ENCODE results near the gene AKT1S1. TPM values are rescaled to one million over a fixed set of nuclear protein-coding genes. Genes with fewer than 3 reads are reported as not detected.

AKT1S1 gene
- total and polyA plus RNA-seq, 2 donors (not counting 3 experiments of a cell fraction or from before 2014, with no cell fraction given), result 64.2 to 68.3 TPM

DNA sequence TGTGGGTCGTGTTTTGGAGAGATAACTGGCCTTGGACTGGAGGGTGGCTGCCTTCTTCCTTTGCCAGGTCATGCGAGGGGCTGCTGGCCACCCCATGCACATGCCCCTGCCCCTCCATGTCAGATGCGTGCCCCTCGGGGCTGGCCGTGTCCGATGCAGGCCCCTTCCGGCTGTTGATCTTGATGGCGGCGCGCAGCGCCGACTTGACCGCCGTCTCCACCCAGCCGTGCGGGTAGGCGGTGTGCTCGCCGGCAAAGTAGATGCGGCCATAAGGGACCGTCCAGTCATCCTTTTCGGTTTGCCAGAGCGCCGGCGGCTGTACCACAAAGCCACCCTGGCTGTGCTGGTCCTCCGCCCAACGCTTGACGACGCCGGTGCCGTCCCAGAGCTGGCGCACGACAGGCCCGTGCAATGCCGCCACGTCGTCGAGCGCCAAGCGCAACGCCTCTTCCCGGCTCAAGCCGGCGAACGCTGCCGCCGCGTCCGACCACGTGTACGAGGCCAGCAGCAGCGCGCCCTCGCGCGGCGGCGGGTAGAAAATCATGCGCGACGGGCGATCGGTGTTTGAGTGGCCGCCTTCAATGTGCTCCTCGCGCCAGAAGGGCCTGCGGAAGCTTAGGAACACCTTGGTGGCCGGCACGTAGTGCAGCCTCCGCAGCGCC, 12.7 kb upstream of the AKT1S1 start:
- H2AFZ ChIP-seq (ENCODE audit: low read depth, low read length), result peak overlapping the region; percentile 77
- H4K20me1 ChIP-seq (replicated peaks; ENCODE audit: control insufficient read depth, extremely low read depth, insufficient read depth, low read length), result no peaks in the 10 kb centered on the region
- dilution Hi-C loops (cut with MboI; ENCODE audit: extremely low pct_ligation_motif_present, low sequenced_read_pairs), result no loop called here
- peaks cover 2% of the 10 kb centered on the region in 2 experiments for H3K36me3 ChIP-seq (ENCODE audit: control insufficient read depth in 2 of 2, extremely low read depth in 1 of 2, insufficient read depth in 2 of 2, low read length in 2 of 2)
- H3K9me1 ChIP-seq (replicated peaks; ENCODE audit: control insufficient read depth, extremely low read depth, insufficient read depth, low read length), result no peaks in the 10 kb centered on the region
- H3K27ac ChIP-seq (ENCODE audit: insufficient read depth, low read depth, low read length), result no peak overlapping the region
- H3K4me3 ChIP-seq (replicated peaks in 1 of 3; ENCODE audit: insufficient read depth in 1 of 3, low read depth in 1 of 3, low read length in 3 of 3), result no peak overlapping the region
- DNase-seq (ENCODE audit: low read depth, low spot score) (peak; percentile 79), FAIRE-seq (peak; percentile 59)
- TF ChIP-seq, protein P1, sequence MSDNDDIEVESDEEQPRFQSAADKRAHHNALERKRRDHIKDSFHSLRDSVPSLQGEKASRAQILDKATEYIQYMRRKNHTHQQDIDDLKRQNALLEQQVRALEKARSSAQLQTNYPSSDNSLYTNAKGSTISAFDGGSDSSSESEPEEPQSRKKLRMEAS (IDR thresholded peaks at IDR 0.05; ENCODE audit: insufficient read depth, insufficient read length), result peak; percentile 99
- TF ChIP-seq EZH2 (IDR thresholded peaks at IDR 0.05; ENCODE audit: borderline replicate concordance, low read depth, low read length, severe bottlenecking) (no peak), MYC (IDR thresholded peaks at IDR 0.05; ENCODE audit: low read depth, low read length) (peak; percentile 99), POLR2AphosphoS5 (IDR thresholded peaks at IDR 0.05; ENCODE audit: insufficient read depth, low read depth, low read length) (peak; percentile 67), FOS (IDR thresholded peaks at IDR 0.05; ENCODE audit: borderline replicate concordance, insufficient read depth, low read length) (no peak), POLR2A (IDR thresholded peaks at IDR 0.05; ENCODE audit: low read depth, low read length) (no peak), GATA2 (IDR thresholded peaks at IDR 0.05; ENCODE audit: insufficient read depth, insufficient read length, low read depth, low read length) (no peak), JUN (IDR thresholded peaks at IDR 0.05; ENCODE audit: borderline replicate concordance, insufficient read depth, insufficient read length, low read depth) (no peak)
- TF ChIP-seq, protein P2, sequence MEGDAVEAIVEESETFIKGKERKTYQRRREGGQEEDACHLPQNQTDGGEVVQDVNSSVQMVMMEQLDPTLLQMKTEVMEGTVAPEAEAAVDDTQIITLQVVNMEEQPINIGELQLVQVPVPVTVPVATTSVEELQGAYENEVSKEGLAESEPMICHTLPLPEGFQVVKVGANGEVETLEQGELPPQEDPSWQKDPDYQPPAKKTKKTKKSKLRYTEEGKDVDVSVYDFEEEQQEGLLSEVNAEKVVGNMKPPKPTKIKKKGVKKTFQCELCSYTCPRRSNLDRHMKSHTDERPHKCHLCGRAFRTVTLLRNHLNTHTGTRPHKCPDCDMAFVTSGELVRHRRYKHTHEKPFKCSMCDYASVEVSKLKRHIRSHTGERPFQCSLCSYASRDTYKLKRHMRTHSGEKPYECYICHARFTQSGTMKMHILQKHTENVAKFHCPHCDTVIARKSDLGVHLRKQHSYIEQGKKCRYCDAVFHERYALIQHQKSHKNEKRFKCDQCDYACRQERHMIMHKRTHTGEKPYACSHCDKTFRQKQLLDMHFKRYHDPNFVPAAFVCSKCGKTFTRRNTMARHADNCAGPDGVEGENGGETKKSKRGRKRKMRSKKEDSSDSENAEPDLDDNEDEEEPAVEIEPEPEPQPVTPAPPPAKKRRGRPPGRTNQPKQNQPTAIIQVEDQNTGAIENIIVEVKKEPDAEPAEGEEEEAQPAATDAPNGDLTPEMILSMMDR (IDR thresholded peaks at IDR 0.05; ENCODE audit: extremely low read depth in 1 of 2, insufficient read depth in 1 of 2, low read depth in 1 of 2, low read length in 2 of 2), result peak; percentile 92 to 93
- H3K27me3 ChIP-seq (ENCODE audit: control insufficient read depth in 2 of 2, insufficient read depth in 2 of 2, low read length in 2 of 2), result no peaks in the 10 kb centered on the region
- no peak overlapping the region for H3K9ac ChIP-seq (replicated peaks; ENCODE audit: extremely low read depth, insufficient read depth, low read length)
- no peaks in the 10 kb centered on the region for H3K79me2 ChIP-seq (ENCODE audit: control insufficient read depth, insufficient read depth, low read length)
- BruUV-seq (replicated peaks), result no TSS peak
- no peak overlapping the region for H3K4me2 ChIP-seq (ENCODE audit: insufficient read depth, low read length)
- ChIA-PET POLR2A (no interaction called here), CTCF (interaction anchor here (0.5 to 1.0 kb wide), 2 partner anchors 39 to 139 kb away, joined by 3 read pairs; partner anchors contain the start of gene ATF5)
- peaks cover 3% of the 10 kb centered on the region for H3K4me1 ChIP-seq (ENCODE audit: control insufficient read depth, extremely low read depth, insufficient read depth, low read length)
- intact Hi-C loops (cut with micrococcal nuclease), result loop anchor here (1.0 kb wide), 2 partner anchors 12 to 40 kb away; no protein-coding TSS in a partner anchor
- no peaks in the 10 kb centered on the region for H3K9me3 ChIP-seq (replicated peaks; ENCODE audit: control insufficient read depth, insufficient read depth, low read length)

Data from endothelial cell of umbilical vein (primary cell).